NOMO-1 (cell line): ENCODE measurements around the gene TNC.

Experiments used
- DNase-seq, 2 experiments: peaks; one replicate each; lab custom pipeline; 2025; ENCODE audit not compliant: unreplicated experiment in 2 of 2; lab: John Stamatoyannopoulos, UW

The TNC gene

DNA sequence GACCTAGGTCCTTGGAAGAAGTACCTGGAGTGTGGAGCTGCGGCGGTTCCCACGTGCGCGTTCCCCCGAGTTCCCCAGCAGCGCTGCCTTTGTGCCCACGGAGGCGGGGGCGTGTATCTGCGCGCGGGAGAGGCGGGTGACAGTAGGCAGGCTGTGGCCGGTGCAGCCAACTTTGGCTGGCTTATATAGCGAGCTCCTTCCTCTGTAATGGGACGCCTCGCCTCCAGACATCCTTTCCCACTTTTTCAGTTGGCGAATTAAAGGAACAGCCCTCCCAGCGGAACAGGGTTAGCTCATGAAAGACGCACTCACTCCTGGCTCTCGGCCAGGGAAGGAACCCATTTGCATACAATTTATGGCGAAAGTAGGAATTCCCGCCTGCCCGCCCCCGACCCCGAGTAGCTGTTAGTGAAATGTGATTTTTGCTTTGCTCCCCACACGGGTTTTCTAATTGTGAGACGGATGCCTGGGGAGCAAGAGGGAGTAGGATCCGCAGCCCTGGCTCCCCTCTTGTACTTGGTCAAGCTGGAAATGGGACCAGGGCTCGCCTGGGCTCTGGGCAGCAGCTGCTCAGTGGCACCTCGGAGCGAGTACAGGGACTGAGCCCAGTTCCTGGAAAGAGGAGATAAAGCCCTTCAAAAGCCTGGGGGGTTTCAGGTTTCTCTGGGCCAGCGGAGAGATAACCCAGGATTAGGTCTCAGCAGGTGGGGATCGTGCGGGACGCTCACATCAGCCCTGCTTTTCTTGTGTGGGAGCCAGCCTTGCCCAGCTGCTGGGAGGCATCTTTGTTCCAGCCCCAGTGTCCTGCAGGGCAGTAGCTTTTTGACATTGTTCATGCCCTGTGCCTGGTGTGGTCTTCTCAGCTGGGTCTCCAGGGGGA, at the start of gene TNC:
Gene TNC, minus strand, starts transcription at position 159 of the 880 bp plus-strand sequence. CDS start 27,139 bp downstream, outside the sequence.
- no peak for DNase-seq

DNA sequence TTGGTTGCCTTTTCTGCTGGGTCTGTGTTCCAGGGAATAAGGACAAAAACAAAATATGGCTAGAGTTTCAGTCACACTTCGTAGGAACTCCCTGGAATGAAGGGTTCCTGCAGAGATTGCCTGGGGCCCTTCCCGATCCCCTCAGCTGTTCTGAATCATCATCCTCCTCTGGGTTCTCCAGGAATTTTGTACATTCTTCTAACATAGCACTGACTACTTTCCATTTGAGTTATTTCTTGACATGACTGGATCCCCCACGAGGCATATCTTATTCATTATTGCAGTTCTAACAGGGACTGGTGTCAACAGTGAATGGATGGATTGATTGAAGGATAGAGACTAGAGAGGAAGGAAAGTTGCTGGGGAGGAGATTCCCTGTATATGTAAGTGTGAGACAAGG, 49.2 kb upstream of the TNC start:
- no peak for DNase-seq

DNA sequence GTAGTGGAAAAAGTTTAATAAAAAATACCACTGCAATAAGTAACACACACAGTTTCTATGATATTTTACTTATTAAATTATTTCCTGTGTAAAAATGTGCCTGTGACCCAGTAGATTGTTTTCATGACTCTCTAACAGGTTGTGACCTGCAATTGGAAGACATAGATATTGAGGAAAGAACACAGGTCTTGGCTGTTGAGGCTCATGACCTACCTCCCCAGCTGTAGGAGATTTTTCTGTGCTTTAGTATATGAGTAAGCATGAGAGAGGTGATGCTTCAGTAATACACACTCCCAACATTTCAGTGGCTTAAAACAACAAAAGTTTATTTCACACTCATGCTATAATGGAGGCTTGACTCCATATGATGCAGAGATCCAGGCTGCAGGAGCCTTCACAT, 47.3 kb upstream of the TNC start:
- DNase-seq = no peak

DNA sequence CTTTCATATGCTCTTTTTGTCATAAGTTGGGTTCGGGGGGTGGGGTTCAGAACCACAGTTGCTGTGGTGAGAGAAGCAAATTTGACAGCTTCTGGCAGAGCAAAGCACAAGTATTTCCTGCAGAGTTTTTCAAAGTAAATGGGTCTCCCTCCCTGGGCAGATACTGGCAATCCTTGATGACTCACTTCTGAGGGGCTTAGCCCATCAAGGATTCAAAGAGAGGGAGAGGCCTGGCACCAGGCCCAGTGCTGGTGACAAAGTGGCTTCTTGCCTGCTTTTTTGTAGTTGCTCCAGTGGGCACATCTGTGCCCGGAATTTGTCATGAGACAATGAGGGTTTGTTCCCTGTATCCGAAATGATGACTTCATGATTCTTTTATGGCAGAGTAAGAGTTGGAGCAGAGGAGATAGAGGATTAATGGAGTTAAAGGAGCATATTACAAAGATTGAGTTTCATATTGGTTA, 46.6 kb upstream of the TNC start:
- no peak for DNase-seq

DNA sequence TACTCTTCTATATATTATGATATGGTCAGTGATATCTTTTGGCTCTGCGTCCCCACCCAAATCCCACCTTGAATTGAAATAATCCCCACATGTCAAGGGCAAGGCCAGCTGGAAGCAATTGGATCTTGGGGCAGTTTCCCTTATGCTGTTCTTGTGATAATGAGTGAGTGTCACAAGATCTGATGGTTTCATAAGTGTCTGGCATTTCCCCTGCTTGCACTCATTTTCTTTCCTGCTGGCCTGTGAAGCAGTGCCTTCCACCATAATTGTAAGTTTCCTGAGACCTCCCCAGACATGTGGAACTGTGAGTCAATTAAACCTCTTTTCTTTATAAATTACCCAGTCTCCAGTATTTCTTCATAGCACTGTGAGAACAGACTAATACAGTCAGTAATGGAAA, 45.0 kb upstream of the TNC start:
- no peak for DNase-seq

DNA sequence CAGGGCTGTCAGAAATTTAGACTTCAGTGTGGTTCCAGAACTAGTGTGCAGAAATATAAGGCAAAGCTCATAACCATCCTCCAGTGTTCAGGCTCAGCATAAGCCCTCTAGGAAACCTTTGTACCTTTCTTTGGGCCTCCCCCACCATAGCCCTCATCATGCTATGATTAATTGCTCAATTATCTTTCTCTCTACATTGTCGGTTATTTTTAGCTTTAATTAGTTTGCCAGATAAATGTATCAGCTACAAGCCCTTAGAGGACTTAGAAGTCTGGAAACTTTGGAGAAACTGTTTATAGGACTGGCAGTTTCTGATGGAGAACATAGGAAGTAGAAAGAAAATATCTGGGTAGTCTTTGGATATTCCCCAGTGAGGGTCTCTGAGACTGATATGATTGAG, 43.5 kb upstream of the TNC start:
- no peak for DNase-seq

DNA sequence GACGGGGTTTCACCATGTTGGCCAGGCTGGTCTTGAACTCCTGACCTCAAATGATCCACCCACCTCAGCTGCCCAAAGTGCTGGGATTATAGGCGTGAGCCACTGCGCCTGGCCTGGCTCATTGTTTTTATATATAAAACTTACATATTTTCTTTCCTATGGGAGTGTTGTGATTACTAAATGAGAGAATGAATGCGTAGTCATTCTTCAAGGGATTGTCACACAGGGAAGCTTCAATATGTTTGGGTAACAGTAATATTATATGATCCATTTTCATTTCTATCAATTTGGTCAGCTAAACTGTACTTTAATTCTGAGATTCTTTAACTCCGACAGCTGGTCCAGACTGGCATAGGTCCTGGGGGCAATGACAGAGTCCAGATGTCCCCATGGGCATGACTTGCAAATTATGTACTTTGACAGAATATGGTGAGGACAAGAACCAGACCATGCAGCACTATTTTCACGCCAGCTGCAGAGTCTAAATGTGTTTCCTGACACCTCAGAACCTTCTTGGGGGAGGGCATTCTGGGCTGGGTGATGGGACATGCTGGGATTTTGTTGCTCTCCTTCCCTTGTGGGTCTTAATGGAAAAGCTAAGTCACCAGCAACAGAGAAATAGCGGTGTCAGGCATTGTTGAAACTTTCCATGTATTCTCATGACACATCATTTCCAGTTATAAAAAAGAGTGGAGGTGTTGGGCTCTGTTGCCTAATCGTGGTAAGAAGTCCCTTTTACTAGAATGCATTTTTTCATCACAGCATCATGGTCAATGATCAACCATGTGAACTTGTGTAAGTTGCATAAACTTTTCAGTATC, 40.9 kb upstream of the TNC start:
- no peak for DNase-seq

DNA sequence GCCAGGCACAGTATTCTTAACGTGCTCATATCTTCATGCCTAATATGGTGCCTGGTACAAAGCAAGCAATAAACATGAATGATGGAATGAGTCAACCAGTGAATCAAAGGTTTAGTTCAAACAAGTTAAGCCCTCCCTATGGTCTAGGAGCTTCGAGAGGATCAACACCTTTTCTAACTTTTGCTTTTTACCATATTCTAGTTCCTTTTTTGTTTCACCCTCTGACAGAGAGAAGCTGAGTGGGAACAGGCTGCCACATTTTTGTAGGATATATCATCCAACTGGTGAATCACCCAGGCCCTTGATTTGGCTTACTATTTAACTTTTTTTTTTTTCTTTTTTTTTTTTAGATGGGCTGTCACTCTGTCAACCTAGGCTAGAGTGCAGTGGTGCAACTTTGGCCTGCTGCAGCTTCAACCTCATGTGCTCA, 39.3 kb upstream of the TNC start:
- DNase-seq = no peak

DNA sequence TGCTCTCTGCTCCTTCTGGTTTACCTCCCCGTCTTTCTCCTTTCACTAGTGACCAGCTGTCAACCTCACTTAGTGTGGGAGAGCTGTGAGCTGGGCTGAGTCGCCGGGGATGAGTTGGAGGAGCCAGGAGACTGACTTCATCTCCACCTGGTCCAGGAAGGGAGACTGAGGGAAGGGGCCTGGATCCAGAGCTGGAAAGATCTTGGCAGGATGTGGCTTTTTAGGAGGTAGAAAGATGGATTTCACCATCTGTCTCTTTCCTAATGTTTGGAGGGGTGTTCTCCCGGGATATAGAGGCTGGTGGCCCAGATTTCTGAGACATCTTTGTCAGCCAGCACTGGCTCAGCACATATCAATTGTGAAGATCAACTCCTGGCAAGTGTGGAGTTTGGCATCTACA, 37.1 kb upstream of the TNC start:
- no peak for DNase-seq

DNA sequence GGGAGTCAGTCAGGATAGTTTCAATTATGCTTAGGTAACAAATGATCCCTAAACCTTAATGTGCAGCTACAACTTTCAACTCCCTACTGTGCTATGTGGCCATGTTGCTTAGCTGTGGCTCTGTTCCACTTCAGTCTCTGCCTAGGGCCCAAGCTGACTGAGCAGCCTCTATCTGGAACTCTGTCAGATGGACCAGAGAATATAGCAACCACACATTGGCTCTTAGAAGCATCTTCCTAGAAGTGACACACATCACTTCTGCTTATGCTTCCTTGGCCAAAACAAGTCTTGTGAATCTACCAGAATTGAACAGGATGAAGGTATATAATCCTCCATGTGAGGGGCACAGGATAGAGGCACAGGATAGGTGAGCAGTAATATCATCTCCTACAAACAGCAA, 36.7 kb upstream of the TNC start:
- DNase-seq = no peak

DNA sequence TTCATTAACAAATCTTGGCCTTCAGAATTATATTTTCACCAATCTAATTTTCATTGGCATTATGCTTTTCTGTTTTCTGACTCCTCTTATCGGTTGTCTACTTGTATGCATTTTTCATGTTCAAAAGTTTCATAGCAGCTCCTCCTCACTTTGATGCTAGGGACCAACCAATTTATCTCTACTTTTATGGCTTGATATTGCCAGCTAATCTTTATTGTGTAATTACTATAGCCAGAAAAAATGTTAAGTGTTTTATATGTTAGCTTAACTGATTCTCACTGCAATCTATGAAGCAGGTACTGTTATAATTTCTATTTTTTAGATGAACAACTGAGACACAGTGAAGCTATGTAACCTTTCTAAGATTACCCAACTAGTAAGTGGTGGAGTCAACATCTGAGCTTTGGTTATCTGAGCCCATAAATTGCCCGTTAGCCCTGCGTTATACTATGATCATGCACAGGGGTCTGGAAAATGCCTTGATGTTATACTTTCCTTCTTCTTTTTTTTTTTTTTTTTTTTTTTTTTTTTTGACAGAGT, 34.4 kb upstream of the TNC start:
- DNase-seq = no peak

DNA sequence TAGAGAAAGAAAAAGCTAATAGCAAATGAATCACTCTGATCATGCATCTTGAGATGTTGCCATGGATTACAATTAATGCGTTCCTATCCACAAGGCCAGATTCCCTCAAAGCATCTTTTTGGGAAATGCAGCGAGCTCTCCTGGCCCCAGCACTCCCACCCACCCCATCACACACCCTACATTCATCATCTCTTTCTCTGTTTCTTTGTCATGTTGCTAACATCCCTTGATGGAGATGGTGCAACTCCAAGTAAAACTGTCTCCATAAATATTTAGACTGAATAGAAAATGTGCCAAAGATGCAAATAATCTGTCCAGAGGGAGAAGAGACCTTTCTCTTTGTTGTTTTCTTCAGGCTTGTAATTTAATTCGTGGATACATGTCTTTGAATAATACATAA, 30.8 kb upstream of the TNC start:
- no peak for DNase-seq

DNA sequence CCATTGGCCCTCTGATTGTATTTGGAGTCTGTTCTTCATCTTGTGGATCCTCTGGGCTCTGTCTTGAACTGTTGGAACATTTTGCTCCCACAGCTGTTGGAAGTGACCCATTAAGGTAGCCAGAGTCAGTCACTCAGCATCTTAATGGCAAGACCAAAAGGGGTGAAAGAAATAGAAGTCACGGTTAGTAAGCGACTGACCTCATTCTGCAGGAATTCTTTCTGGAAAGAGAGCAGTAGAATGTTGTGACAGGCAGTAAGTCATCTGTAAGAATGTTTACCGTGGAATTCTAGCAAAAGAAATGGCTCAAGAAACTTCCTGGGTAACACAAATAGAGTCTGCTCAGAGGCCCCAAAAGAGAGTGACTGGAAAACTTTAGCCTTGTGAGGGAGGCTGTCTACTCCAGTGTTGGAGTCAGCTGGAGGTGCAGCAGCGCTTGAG, 28.6 kb upstream of the TNC start:
- no peak for DNase-seq

DNA sequence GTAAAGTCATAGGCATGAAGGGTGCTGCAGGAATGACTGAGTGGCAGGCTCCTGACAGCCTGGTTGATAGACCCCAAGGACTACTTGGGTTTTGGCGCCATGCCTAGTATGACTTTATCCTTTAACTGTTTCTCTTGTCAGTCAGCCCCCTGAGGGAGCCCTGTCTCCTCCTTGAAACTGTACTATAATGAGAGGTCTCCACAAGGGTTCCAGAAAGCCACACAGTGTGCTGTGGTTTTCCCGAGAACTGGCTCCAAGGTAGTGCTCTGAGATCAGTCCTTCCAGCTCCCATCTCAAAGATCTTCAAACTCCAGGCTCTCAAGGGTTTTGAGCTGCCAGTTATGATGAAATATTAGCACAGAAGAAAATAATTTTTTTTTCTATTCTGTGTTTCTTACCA, 26.7 kb upstream of the TNC start:
- no peak for DNase-seq

DNA sequence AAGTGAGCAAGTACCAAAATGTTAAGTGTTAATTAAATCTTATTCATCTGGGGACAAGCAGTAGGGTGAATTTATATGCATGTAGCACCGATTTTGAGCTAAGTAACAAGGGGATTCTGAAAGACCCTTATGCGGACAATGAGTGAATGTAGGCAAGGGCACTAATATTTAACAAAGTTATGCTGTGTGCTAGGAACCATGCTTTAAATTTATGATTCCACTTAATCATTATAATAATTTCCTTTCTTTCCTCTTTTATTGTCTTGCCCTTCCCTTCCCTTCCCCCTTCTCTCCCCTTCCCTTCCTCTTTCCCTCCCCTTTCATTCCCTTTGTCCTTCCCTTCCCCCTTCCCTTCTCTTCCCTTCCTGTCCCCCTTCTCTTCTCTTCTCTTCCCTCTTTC, 25.7 kb upstream of the TNC start:
- no peak for DNase-seq

DNA sequence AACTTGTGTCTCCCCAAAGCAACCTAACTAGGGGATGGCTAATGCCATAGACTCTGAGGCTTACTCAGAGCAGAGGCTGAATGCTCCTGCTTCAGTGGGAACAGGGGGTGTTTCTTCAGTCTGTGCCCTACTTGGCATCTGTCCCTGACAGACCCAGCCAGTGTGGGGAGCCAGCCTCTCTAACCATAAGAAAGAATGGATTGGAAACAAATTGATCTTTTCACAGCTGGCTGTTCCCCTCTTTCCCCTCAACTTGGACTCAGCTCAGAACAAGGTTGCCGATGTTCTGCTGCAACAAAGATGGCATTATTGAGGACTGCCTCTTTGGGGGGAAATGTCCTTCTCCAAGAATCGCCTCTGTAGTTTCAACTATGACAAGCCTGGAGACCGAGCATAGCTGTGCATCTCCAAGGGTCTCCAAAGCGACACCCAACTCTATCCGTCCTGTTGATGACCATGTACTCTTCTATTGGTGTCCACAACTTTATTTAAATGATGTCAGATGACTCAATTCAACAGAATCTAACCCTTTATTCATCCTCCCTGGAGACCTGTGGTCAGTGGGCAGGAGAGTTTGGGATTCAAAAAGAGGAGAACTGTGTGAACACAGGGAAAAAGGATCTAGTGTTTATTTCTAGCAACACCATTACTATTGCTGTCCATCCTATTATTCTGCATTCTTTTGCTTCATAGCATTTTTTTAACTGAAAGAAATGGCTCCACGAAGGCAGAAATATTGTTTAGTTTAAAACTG, 24.7 kb upstream of the TNC start:
- no peak for DNase-seq

DNA sequence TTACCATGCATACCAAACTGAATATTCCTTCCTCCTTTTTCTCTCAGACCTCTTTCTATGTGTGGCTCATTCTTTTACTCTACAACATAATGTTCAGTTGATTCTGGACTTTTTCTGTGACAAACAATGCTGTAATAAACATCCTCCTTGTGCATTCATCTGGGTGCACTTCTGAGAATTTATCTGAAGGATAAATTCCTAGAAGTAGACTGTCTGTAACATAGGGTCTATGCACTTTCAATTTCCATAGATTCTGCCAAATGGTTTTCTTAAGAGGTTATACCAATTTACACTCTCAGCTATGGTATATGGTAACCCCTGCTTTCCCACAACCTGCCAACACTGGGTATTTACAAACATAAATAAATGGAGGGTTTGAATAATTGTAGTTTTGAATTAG, 24.1 kb upstream of the TNC start:
- no peak for DNase-seq

DNA sequence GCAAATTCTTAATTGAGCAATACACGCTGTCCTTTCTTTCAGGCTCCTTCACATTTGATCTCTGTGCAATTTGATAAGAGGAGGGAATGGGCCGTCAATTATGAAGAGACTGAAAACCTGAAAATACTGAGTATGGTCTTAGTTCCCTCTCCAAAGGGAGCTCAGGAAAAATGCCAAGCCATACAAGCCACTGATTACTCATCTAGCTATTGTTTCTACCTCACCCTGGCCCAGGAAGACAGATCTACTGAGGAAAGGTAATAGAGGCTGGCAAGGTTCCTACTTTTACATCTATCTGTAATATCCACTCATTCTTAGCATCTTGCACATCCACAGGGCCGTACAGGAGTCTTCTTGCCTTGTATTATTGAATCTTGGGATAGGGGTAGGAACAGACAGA, 23.7 kb upstream of the TNC start:
- DNase-seq = no peak

DNA sequence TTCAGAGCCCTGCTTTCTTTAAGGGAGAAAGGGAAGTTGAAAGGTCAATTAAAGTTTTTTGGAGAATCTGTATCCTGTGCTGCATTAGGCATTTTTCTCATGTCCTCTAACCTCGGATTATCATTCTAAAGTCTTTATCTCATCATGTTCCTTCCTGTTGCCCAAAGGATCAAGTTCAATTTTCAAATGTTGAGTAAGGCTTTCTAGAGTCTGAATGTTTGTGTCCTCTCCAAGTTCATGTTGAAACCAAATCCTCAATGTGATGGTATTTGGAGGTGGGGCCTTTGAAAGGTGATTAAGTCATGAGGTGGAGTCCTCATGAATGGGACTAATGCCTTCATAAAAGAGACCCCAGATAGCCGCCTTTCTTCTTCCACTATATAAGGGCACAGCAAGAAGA, 20.2 kb upstream of the TNC start:
- DNase-seq = no peak

DNA sequence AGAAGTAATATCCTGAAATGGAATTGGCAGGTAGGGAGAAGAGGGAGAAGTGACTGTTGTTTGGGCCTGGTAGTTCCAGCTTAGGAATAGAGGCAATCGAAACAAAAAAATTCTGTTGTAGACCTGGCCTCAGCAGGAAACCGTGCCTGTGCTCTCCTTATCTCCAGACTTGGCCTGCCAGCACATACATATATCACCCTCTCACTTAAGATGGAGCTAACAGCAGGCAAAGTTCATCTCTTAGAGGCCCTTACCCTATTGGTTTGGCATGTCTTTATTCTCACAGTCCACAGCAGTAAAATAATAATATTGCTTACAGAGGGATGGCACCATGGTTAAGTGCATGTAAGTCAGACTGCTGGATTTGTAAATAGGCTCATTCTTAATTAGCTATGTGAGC, 19.6 kb upstream of the TNC start:
- no peak for DNase-seq
